CD4-positive, alpha-beta T cell treated with Interleukin-17A for 1 hour (primary cell): ENCODE measurements around the gene WIPF2.

Experiments used
- DNase-seq: peaks from one replicate; pipeline ENCODE4 v3.0.0-alpha.2; 2020

The WIPF2 gene

DNA sequence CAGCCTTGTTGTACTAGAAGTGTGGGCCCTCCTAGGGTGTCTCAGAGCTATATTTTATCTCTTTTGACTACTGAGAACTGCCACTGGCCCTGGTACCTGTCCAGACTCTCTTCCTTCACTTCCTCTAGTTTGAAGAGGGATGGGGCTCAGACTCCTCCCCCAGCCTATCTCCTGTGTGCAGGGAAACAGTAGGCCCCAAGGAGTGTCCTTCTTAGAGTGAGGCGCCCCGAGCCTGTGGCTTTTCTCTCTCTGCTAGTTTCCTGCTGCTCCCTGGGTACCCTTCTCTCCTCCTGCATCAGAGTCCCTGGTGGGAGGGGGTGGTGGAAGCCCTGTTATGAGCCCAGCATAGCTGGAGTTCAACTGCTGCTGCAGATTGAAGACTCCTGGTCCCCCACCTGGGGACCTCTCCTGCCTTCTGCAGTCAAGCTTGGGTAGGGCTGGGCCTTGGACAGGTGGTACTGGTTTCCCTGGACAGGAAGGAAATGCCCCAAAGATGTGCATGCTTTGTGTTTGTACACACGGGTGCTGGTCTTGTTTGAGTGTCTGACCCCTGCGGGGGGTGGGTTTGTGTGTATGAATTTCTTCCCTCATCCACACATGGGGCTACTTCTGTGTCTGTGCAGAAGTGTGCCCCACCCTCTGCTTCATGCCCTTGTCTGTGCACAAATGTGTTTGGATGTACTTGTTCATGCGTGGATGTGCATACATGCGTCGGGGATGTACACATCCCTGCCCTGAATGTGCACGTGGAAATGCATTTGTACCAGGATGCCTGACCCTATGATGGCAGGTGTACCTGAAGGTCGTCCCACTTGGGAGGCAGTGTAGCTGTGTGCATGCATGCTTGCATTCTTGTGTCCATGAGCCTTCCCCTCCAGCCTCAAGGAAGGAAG is 96.8 kb downstream of the WIPF2 start:
- DNase-seq = no peak

DNA sequence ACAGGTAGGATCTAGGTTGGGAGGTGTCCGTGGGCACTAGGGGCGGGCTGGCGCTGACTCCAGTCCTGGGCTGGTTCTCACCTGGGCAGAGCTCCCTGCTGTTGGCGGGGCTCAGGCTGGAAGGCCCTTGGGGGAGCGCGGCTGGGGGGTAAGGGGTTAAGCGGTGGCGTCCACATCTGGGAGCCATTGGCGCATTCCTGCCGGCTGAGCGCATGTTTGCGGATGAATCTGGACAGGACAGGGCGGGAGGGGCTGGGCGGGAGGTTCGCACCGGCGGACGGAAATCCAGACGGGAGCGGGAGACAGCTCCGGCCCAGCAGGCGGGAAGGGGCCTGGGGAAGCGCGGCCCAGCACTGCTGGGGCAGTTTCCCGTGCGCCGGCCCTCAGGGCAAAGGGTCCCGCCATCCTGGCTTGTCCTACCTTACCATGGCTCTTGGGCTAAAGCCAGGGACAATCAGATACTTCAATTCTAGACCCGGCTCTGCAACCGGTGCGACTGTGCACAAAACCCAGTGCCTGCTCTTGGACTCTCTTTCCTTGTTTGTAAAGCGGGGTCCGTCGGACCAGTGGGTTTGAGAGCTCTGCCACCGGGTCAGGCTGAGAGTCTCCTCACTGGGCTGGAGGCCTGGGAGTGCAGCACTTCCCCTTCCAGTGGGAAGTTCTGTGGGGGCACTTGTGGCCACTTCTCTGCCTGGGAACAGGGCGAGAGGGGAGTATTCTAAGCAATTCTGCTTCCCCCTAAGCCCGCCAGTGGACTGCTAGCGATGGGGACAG is 97.7 kb downstream of the WIPF2 start:
- no peak for DNase-seq

- DNase-seq = peak; percentile 65
These were observed 98.3 kb downstream of the WIPF2 start for GRCh38 chr17:40317345-40317873.

- peak; percentile 93 for DNase-seq
These were observed 99.1 kb downstream of the WIPF2 start for GRCh38 chr17:40317880-40318829.

DNA sequence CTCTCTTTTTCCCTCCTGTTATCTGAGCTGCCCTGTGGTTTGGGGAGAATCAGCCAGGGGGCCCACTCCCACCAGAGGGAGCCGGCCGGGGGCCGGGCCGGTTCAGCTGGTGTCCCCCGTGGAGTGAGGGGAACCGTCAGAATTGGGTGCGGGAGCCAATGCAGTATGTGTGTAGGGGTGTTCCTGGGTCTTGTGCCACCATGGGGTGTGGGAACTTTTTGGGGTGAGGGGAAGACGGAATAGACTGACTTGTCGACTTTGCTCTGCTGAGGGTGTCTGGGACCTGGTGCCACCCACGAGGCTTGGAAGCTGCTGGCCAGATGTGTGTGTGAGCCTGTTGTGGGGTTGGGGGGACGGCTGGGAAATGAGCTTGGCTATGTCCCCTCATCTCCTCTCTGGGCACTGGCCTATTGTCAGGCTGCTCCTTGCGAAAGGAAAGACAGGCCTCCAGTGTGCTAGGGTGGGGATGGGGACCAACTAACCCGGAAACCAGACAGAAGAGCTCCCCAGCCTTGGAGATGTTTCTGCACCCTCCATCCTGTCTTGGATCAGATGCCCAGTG is 99.8 kb downstream of the WIPF2 start:
- peak; percentile 54 for DNase-seq

DNA sequence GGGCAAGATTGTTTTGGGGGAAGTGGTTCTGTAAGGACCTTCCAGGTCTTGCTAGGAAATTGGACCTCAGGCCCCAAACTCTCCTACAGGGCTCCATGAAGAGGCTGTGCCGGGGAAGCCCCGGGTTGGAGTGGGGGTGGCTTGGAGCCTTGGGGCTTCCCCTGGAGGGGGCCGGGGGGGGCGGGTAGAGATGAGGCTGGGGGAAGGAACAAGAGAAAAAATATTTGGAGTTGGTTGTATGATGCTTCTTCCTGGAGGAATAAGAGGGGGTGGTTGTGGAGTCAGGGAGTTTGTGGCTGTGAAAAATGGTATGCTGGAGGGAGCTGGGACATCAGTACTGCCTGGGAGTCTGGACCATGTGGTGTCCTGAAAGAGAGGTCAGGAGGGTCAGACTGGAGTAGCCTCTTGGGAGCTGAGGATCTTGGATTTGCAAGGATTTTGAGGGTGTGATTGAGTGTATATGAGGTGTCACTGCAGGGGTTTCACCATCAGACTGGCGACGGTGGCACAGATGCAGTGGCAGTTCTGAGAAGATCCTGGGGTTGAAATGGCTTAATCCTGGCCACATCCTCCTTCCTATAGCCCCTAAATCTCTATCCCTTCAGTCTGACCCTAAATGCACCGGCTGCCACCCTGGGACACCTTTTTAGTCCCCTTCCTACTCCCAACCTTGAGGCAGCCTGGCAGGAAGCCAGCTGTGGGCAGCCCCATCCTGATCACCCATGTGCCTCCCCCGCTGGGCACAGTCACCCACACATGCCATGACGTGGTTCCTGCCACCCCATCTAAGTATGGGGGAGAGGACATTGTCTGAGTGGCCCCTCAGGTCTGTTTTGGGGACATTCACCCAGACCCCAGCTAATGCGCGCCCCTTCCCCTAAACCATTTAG is 100.8 kb downstream of the WIPF2 start:
- peak; percentile 91 for DNase-seq

- DNase-seq = peak; percentile 81
These were observed 101.8 kb downstream of the WIPF2 start for GRCh38 chr17:40320756-40321523.

DNA sequence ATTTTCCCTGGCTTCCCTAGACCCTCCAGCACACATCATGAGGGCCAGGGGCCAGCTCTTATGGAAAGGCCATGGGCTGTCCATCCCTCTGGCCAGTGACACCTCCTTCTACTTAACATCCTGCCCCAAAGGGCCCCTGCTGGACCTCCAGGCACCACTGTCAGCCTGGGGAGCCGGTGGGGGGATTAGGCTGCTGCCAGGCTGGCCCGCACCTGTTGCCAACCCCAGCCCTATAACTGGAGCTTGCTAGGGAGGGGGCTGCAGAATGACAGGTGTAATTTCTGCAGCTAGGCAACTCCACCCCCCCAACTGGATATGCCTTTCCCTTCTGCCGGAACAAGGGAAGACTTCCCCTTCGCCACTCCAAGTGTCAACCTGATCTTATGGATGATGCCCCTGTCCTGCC is 102.4 kb downstream of the WIPF2 start:
- DNase-seq = no peak

GRCh38 chr17:40321961-40322357 is 102.9 kb downstream of the WIPF2 start:
- no peak for DNase-seq

- DNase-seq = peak; percentile 98
These were observed 103.5 kb downstream of the WIPF2 start for GRCh38 chr17:40322358-40323315.

- DNase-seq = peak; percentile 95
These were observed 104.6 kb downstream of the WIPF2 start for GRCh38 chr17:40323391-40324381.

DNA sequence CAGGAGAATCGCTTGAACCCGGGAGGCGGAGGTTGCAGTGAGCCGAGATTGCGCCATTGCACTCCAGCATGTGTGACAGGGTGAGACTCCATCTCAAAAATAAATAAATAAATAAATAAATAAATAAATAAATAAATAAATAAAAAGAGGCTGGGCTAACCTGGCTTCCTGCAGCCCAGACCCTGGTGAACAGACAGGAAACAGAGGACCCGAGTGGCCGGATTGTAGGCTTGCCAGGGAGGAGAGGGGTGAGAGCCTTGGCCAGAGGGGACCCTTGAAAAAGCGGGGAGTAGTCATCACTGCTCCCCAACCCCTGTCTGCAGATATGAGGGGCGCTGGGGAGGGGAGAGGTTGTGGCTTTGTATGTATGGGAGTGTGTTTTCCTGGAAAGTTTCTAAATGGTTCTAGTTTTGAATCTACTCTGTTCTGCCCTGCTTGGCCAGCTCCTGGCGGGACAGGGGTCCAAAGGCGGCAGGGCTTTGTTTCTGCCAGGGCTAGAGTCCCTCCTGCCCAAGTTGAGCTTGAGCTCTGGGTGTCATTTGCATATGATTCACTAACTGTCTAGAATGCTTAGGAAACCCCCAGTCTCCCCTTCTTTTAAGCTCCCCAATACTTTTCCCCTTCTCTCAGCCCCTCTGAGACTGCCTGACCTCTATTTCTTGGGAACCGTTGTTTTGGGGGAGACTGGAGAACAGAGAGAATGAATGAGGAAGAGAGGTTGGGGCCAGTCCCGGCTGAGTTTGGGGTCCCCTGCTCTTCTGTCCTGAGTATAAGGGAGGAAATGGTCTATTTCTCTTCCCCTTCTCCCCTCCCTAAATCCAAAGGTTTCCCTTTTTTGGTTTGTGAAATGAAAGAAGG is 106.3 kb downstream of the WIPF2 start:
- peak; percentile 73 for DNase-seq

- DNase-seq = peak; percentile 86
These were observed 107.1 kb downstream of the WIPF2 start for GRCh38 chr17:40326014-40326831.

DNA sequence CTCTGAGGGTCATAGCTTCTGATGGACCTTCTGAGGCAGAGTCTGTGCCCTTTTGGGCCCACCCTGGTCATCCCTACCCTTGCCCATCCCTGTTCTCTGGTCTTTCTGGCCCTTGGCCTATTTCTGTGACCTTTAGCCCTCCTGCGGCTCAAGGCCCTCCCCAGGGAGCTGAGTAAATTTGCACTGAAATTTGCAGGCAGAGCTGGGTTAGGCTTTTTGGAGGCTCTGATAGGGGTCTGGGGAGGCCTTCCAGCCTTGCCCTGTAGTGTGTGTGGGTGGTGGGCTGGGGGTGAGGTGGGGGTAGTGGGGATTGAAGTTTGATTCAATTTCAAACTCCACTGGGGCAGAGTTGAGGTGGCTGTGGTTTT is 107.7 kb downstream of the WIPF2 start:
- DNase-seq = no peak

- DNase-seq = peak; percentile 39
These were observed 108.2 kb downstream of the WIPF2 start for GRCh38 chr17:40327244-40327729.
